IMR-90 (cell line): ENCODE data around the gene OSBPL9. TPM values are rescaled to one million over a fixed set of nuclear protein-coding genes. Genes with fewer than 3 reads are reported as not detected.
A peak's percentile ranks its signal among the peaks of the same experiment; 100 is the strongest.

Experiments used
- ATAC-seq: fragments of 200-7000 bp; cut with Tn5 transposase; 2 replicates; pipeline ENCODE4 v1.9.1; 2020; ENCODE audit warnings: low read depth, mild to moderate bottlenecking, moderate library complexity
- BruUV-seq: library from RNA; stranded (reverse); fragments of 400-500 nt; replicated peaks from 2 replicates; lab custom pipeline; 2021; lab: Mats Ljungman, UMichigan
- CTCF ChIA-PET: fragments of 300-600 bp; formaldehyde crosslinking; extraction: SDS; loops from one replicate; lab custom pipeline; 2021; ENCODE audit warnings: antibody characterized with exemption; lab: Yijun Ruan, JAX
- POLR2A ChIA-PET: fragments of 300-600 bp; sonication (Branson Sonifier 250); formaldehyde crosslinking; loops from one replicate; lab custom pipeline; 2022; ENCODE audit warnings: antibody characterized with exemption; ENCODE audit not compliant: unreplicated experiment; lab: Charles Lee
- DNase-seq: peaks from one replicate; pipeline ENCODE4 v3.0.0; 2013
- H2AFZ ChIP-seq: replicated peaks from 2 replicates; pipeline ENCODE3; 2013; ENCODE audit warnings: low read length, mild to moderate bottlenecking; ENCODE audit not compliant: poor library complexity
- H2AK5ac ChIP-seq: 2 replicates; pipeline ENCODE4 v1.6.1; 2013; ENCODE audit warnings: low read depth, low read length, inconsistent platforms
- H2AK9ac ChIP-seq: replicated peaks from 2 replicates; pipeline ENCODE3; 2013; ENCODE audit warnings: mild to moderate bottlenecking, low read depth, low read length, moderate library complexity; ENCODE audit not compliant: poor library complexity
- H2BK120ac ChIP-seq: 2 replicates; pipeline ENCODE4 v1.6.1; 2013; ENCODE audit warnings: low read depth, low read length, inconsistent platforms
- H2BK15ac ChIP-seq: 3 replicates; pipeline ENCODE4 v1.6.1; 2013; ENCODE audit warnings: low read depth, low read length, inconsistent platforms
- H2BK20ac ChIP-seq: 2 replicates; pipeline ENCODE4 v1.6.1; 2013; ENCODE audit warnings: low read depth, mild to moderate bottlenecking, inconsistent platforms, low read length, moderate library complexity
- H2BK5ac ChIP-seq: 2 replicates; pipeline ENCODE4 v1.6.1; 2013; ENCODE audit warnings: mild to moderate bottlenecking, low read depth, low read length, inconsistent platforms; ENCODE audit not compliant: poor library complexity, severe bottlenecking
- H3K14ac ChIP-seq: replicated peaks from 2 replicates; pipeline ENCODE4 v1.6.1; 2013; ENCODE audit warnings: low read depth, low read length, inconsistent platforms
- H3K18ac ChIP-seq: 2 replicates; pipeline ENCODE4 v1.6.1; 2013; ENCODE audit warnings: low read depth, low read length, control low read depth
- H3K23ac ChIP-seq: 2 replicates; pipeline ENCODE4 v1.6.1; 2013; ENCODE audit warnings: low read depth, low read length, inconsistent platforms
- H3K27ac ChIP-seq: 2 replicates; pipeline ENCODE4 v1.5.1; 2013; ENCODE audit warnings: mild to moderate bottlenecking, control low read depth, low read length; ENCODE audit not compliant: insufficient read depth
- H3K27me3 ChIP-seq: 2 replicates; pipeline ENCODE4 v1.6.1; 2013; ENCODE audit warnings: low read length; ENCODE audit not compliant: control insufficient read depth, insufficient read depth
- H3K36me3 ChIP-seq: 2 replicates; pipeline ENCODE4 v1.6.1; 2013; ENCODE audit warnings: low read length, mixed read lengths; ENCODE audit not compliant: control insufficient read depth, insufficient read depth
- H3K4ac ChIP-seq: 2 replicates; pipeline ENCODE4 v1.6.1; 2013; ENCODE audit warnings: low read depth, low read length, inconsistent platforms
- H3K4me1 ChIP-seq: 2 replicates; pipeline ENCODE4 v1.6.1; 2013; ENCODE audit warnings: low read length, mixed read lengths; ENCODE audit not compliant: control insufficient read depth, insufficient read depth
- H3K4me2 ChIP-seq: 2 replicates; pipeline ENCODE4 v1.6.1; 2013; ENCODE audit warnings: low read depth, mild to moderate bottlenecking, control low read depth, low read length, moderate library complexity
- H3K4me3 ChIP-seq: 2 replicates; pipeline ENCODE4 v1.5.1; 2013; ENCODE audit warnings: low read depth, mild to moderate bottlenecking, control low read depth, low read length, moderate library complexity; ENCODE audit not compliant: insufficient read depth
- H3K56ac ChIP-seq: 2 replicates; pipeline ENCODE4 v1.6.1; 2013; ENCODE audit warnings: low read length, inconsistent platforms; ENCODE audit not compliant: insufficient read depth; ENCODE audit errors: extremely low read depth
- H3K79me1 ChIP-seq, 2 experiments: 2 replicates each; pipeline ENCODE4 v1.6.1; 2013; ENCODE audit warnings: low read length in 2 of 2, inconsistent platforms in 1 of 2, low read depth in 1 of 2
- H3K9ac ChIP-seq: 2 replicates; pipeline ENCODE4 v1.6.1; 2013; ENCODE audit warnings: low read depth, low read length, control low read depth
- H3K9me1 ChIP-seq: 2 replicates; pipeline ENCODE4 v1.6.1; 2013; ENCODE audit warnings: low read length, inconsistent platforms; ENCODE audit not compliant: insufficient read depth
- H3K9me3 ChIP-seq: 2 replicates; pipeline ENCODE4 v1.6.1; 2013; ENCODE audit warnings: low read length; ENCODE audit not compliant: control insufficient read depth, insufficient read depth
- H4K20me1 ChIP-seq: 2 replicates; pipeline ENCODE4 v1.6.1; 2013; ENCODE audit warnings: low read length, inconsistent platforms; ENCODE audit not compliant: insufficient read depth
- H4K5ac ChIP-seq: 2 replicates; pipeline ENCODE4 v1.6.1; 2013; ENCODE audit warnings: mild to moderate bottlenecking, low read depth, low read length, control low read depth
- H4K8ac ChIP-seq, 2 experiments: 2 replicates each; pipeline ENCODE4 v1.6.1; 2013; ENCODE audit warnings: low read depth in 2 of 2, low read length in 2 of 2, control low read depth in 1 of 2, inconsistent platforms in 1 of 2
- H4K91ac ChIP-seq: 2 replicates; pipeline ENCODE4 v1.6.1; 2013; ENCODE audit warnings: low read depth, low read length, inconsistent platforms; ENCODE audit not compliant: insufficient read depth
- CEBPB ChIP-seq: IDR thresholded peaks from 2 replicates; pipeline ENCODE4 v1.6.1; 2012; ENCODE audit warnings: low read depth, low read length, improper control_type of control experiment
- CHD1 ChIP-seq: IDR thresholded peaks from 2 replicates; pipeline ENCODE4 v1.6.1; 2012; ENCODE audit warnings: low read depth, low read length, improper control_type of control experiment
- CTCF ChIP-seq: conservative IDR thresholded peaks from 2 replicates; pipeline ENCODE4 v1.5.1; 2012; ENCODE audit warnings: mild to moderate bottlenecking, low read depth, low read length, improper control_type of control experiment
- ELK1 ChIP-seq: fragments of 150-350 bp; IDR thresholded peaks from 2 replicates; pipeline ENCODE4 v1.6.1; 2016; ENCODE audit warnings: low read depth, mild to moderate bottlenecking, low read length, moderate library complexity, borderline replicate concordance
- FOS ChIP-seq: fragments of 150-350 bp; IDR thresholded peaks from 2 replicates; pipeline ENCODE4 v1.6.1; 2016; ENCODE audit warnings: low read depth, low read length
- MAZ ChIP-seq: IDR thresholded peaks from 2 replicates; pipeline ENCODE4 v1.6.1; 2012; ENCODE audit warnings: low read depth, mild to moderate bottlenecking, low read length, improper control_type of control experiment, moderate library complexity, borderline replicate concordance
- MXI1 ChIP-seq: IDR thresholded peaks from 2 replicates; pipeline ENCODE4 v1.6.1; 2012; ENCODE audit warnings: low read depth, mild to moderate bottlenecking, low read length, moderate library complexity, borderline replicate concordance
- NFE2L2 ChIP-seq: fragments of 150-350 bp; IDR thresholded peaks from 2 replicates; pipeline ENCODE4 v1.6.1; 2016; ENCODE audit warnings: low read depth, mild to moderate bottlenecking, low read length
- POLR2A ChIP-seq: IDR thresholded peaks from 2 replicates; pipeline ENCODE4 v1.6.1; 2012; ENCODE audit warnings: mild to moderate bottlenecking, low read depth, low read length
- RCOR1 ChIP-seq: IDR thresholded peaks from 2 replicates; pipeline ENCODE4 v1.6.1; 2012; ENCODE audit warnings: mild to moderate bottlenecking, low read length, improper control_type of control experiment; ENCODE audit not compliant: insufficient replicate concordance
- USF2 ChIP-seq: fragments of 150-350 bp; IDR thresholded peaks from 2 replicates; pipeline ENCODE4 v1.6.1; 2017; ENCODE audit warnings: mild to moderate bottlenecking, antibody characterized with exemption, low read length, low read depth
- WGBS, 2 experiments: methylation state at CpG; one replicate each; pipeline versions ENCODE4 v1.1.5 to v1.1.7; 2013; ENCODE audit warnings: missing lambda C conversion rate in 2 of 2; ENCODE audit not compliant: insufficient read length in 1 of 2; ENCODE audit errors: extremely low coverage in 2 of 2; 5-methylcytosine and 5-hydroxymethylcytosine counted together
- dilution Hi-C: fragments of 300-500 bp; cut with HindIII; formaldehyde crosslinking; loops from one replicate; pipeline ENCODE4 v1.14.3; 2018; ENCODE audit warnings: low sequenced_read_pairs; ENCODE audit not compliant: unreplicated experiment
- in situ Hi-C: fragments of 300-500 bp; cut with MboI; formaldehyde crosslinking; loops from 3 replicates; pipeline ENCODE4 v1.14.3; 2019; ENCODE audit warnings: low sequenced_read_pairs, inconsistent platforms, mixed read lengths
- intact Hi-C: fragments of 100-400 bp; cut with micrococcal nuclease; formaldehyde crosslinking; loops from 2 replicates; pipeline ENCODE4 v1.10.0; 2022
- polyA plus RNA-seq, 3 experiments: library from polyadenylated mRNA; depleted of rRNA; stranded (reverse); fragments of >200 nt; gene quantifications; 2 replicates each; pipeline ENCODE4 v1.2.3, GENCODE V29; 2012; ENCODE audit warnings: low replicate concordance in 1 of 3
- total RNA-seq: library from RNA; depleted of rRNA; stranded (reverse); fragments of >200 nt; gene quantifications from 2 replicates; pipeline ENCODE4 v1.2.3, GENCODE V29; 2012

OSBPL9 gene
- total and polyA plus RNA-seq, 2 of the 4 experiments (the other 2 are of a cell fraction): 51.4 to 127 TPM

GRCh38 chr1:51666478-51666877 is 49.6 kb downstream of the OSBPL9 start:
- no TSS peak for BruUV-seq
- DNase-seq: peak; percentile 69
- no peak overlapping the region for H2BK5ac ChIP-seq
- H3K4me1 ChIP-seq: peaks cover 18% of the 10 kb centered on the region
- peak overlapping the region; percentile 64; the same call in 1 of the 2 replicates for H3K23ac ChIP-seq
- peaks cover 38 to 62% of the 10 kb centered on the region in 2 experiments for H3K79me1 ChIP-seq
- peak overlapping the region; percentile 51; the same call in 1 of the 2 replicates for H3K4ac ChIP-seq
- ATAC-seq: no peak
- H4K8ac ChIP-seq: no peak overlapping the region; a peak in 1 of 4 replicates
- H3K9ac ChIP-seq: no peak overlapping the region
- no peaks in the 10 kb centered on the region for H3K36me3 ChIP-seq
- intact Hi-C loops: no loop called here
- H4K5ac ChIP-seq: peak overlapping the region; percentile 30; the same call in 1 of the 2 replicates
- peak overlapping the region; percentile 29 for H3K14ac ChIP-seq
- peaks cover 23% of the 10 kb centered on the region for H3K9me1 ChIP-seq
- in situ Hi-C loops: no loop called here
- no peak overlapping the region; the same call in 1 of the 2 replicates for H3K4me2 ChIP-seq
- H3K27ac ChIP-seq: no peak overlapping the region
- WGBS, 2 experiments: 67% methylated on average over 1 of the region's 2 CpGs; no CpG with 5 or more reads in 1 of the 2 experiments
- POLR2A ChIA-PET: no interaction called here
- no peak overlapping the region for H3K4me3 ChIP-seq
- no peak overlapping the region for H3K56ac ChIP-seq
- CTCF ChIA-PET: interaction anchor here (1.0 kb wide), 1 partner anchor 18 kb away, joined by 3 read pairs; no protein-coding TSS in a partner anchor
- peak overlapping the region; percentile 66; the same call in 2 of the 3 replicates for H2BK15ac ChIP-seq
- H2AK5ac ChIP-seq: peak overlapping the region; percentile 43; the same call in 1 of the 2 replicates
- no peaks in the 10 kb centered on the region for H4K20me1 ChIP-seq
- H2BK120ac ChIP-seq: peak overlapping the region; percentile 47
- peak overlapping the region; percentile 82 for H2BK20ac ChIP-seq
- TF ChIP-seq NFE2L2 (no peak), CEBPB (no peak), MAZ (no peak), USF2 (no peak), ELK1 (no peak), POLR2A (no peak), RCOR1 (no peak), CHD1 (no peak), CTCF (no peak), MXI1 (no peak), FOS (no peak)
- H3K9me3 ChIP-seq: no peaks in the 10 kb centered on the region
- H4K91ac ChIP-seq: peak overlapping the region; percentile 36; the same call in 1 of the 2 replicates
- no peaks in the 10 kb centered on the region for H3K27me3 ChIP-seq
- no peak overlapping the region for H2AFZ ChIP-seq
- H3K18ac ChIP-seq: peak overlapping the region; percentile 42; the same call in 1 of the 2 replicates
- dilution Hi-C loops: no loop called here
- no peak overlapping the region for H2AK9ac ChIP-seq
